SK-N-SH treated with all-trans-retinoic acid at 6 μM for 48 hours (cell line): ENCODE results near the gene DBI.

Experiments used
- ATAC-seq: fragments of 200-7000 bp; cut with Tn5 transposase; 3 replicates; pipeline ENCODE4 v1.9.1; 2020; ENCODE audit warnings: mild to moderate bottlenecking, moderate library complexity
- ARNTL ChIP-seq: fragments of 450-650 bp; formaldehyde crosslinking; IDR thresholded peaks from 2 replicates; pipeline ENCODE4 v1.5.0; 2020; ENCODE audit warnings: low read depth, mild to moderate bottlenecking, moderate library complexity, borderline replicate concordance
- BACH2 ChIP-seq: fragments of 250-450 bp; sonication (Bioruptor Pico); IDR thresholded peaks from 2 replicates; pipeline ENCODE4 v1.9.0; 2021; ENCODE audit warnings: mild to moderate bottlenecking, borderline replicate concordance
- CREB5 ChIP-seq: fragments of 250-450 bp; sonication (Bioruptor Pico); IDR thresholded peaks from 2 replicates; pipeline ENCODE4 v1.5.1; 2020; ENCODE audit warnings: low read depth, mild to moderate bottlenecking, moderate library complexity
- CSDC2 ChIP-seq: fragments of 250-450 bp; sonication (Bioruptor Pico); IDR thresholded peaks from 2 replicates; pipeline ENCODE4 v1.5.0; 2020; ENCODE audit warnings: mild to moderate bottlenecking, moderate library complexity
- CSRNP3 ChIP-seq: fragments of 250-450 bp; sonication (Bioruptor Pico); IDR thresholded peaks from 2 replicates; pipeline ENCODE4 v1.5.1; 2021; ENCODE audit warnings: mild to moderate bottlenecking, moderate library complexity
- ESRRG ChIP-seq: fragments of 250-450 bp; sonication (Bioruptor Pico); IDR thresholded peaks from 2 replicates; pipeline ENCODE4 v1.6.1; 2021; ENCODE audit warnings: mild to moderate bottlenecking
- GLIS3 ChIP-seq: fragments of 250-450 bp; sonication (Bioruptor Pico); IDR thresholded peaks from 2 replicates; pipeline ENCODE4 v1.5.0; 2020; ENCODE audit warnings: mild to moderate bottlenecking, moderate library complexity
- ISL1 ChIP-seq: fragments of 250-450 bp; sonication (Bioruptor Pico); IDR thresholded peaks from 2 replicates; pipeline ENCODE4 v2.1.2; 2022; ENCODE audit warnings: mild to moderate bottlenecking, moderate library complexity
- OSR1 ChIP-seq: fragments of 250-450 bp; sonication (Bioruptor Pico); IDR thresholded peaks from 2 replicates; pipeline ENCODE4 v1.8.0; 2022; ENCODE audit warnings: moderate library complexity, mild to moderate bottlenecking, inconsistent platforms
- PATZ1 ChIP-seq: fragments of 250-450 bp; sonication (Bioruptor Pico); IDR thresholded peaks from 2 replicates; pipeline ENCODE4 v1.8.0; 2020; ENCODE audit warnings: mild to moderate bottlenecking, moderate library complexity, borderline replicate concordance
- PPARA ChIP-seq: fragments of 250-450 bp; sonication (Bioruptor Pico); IDR thresholded peaks from 2 replicates; pipeline ENCODE4 v1.5.0; 2020; ENCODE audit warnings: mild to moderate bottlenecking, borderline replicate concordance
- SNAI2 ChIP-seq: fragments of 250-450 bp; sonication (Bioruptor Pico); IDR thresholded peaks from 2 replicates; pipeline ENCODE4 v1.5.0; 2020; ENCODE audit warnings: mild to moderate bottlenecking, moderate library complexity
- TCF4 ChIP-seq: fragments of 250-450 bp; sonication (Bioruptor Pico); IDR thresholded peaks from 2 replicates; pipeline ENCODE4 v1.8.0; 2021; ENCODE audit warnings: mild to moderate bottlenecking, moderate library complexity, borderline replicate concordance
- TOX ChIP-seq: fragments of 250-450 bp; sonication (Bioruptor Pico); IDR thresholded peaks from 2 replicates; pipeline ENCODE4 v1.8.0; 2021; ENCODE audit warnings: mild to moderate bottlenecking, moderate library complexity, borderline replicate concordance
- TSHZ2 ChIP-seq: fragments of 250-450 bp; sonication (Bioruptor Pico); IDR thresholded peaks from 2 replicates; pipeline ENCODE4 v1.5.0; 2020; ENCODE audit warnings: mild to moderate bottlenecking, moderate library complexity
- ZC3H10 ChIP-seq: fragments of 250-450 bp; sonication (Bioruptor Pico); IDR thresholded peaks from 2 replicates; pipeline ENCODE4 v1.5.1; 2021; ENCODE audit warnings: mild to moderate bottlenecking, moderate library complexity
- ZFP3 ChIP-seq: fragments of 250-450 bp; sonication (Bioruptor Pico); IDR thresholded peaks from 2 replicates; pipeline ENCODE4 v1.5.0; 2020; ENCODE audit warnings: mild to moderate bottlenecking, moderate library complexity
- ZFP30 ChIP-seq: fragments of 450-650 bp; formaldehyde crosslinking; IDR thresholded peaks from 2 replicates; pipeline ENCODE4 v1.5.0; 2022; ENCODE audit warnings: mild to moderate bottlenecking, moderate library complexity
- ZNF565 ChIP-seq: fragments of 450-650 bp; formaldehyde crosslinking; conservative IDR thresholded peaks from 2 replicates; pipeline ENCODE4 v1.5.0; 2020; ENCODE audit warnings: low read depth, mild to moderate bottlenecking, moderate library complexity
- ZNF70 ChIP-seq: fragments of 450-650 bp; formaldehyde crosslinking; IDR thresholded peaks from 2 replicates; pipeline ENCODE4 v1.5.0; 2020; ENCODE audit warnings: mild to moderate bottlenecking, moderate library complexity
- ZNF8 ChIP-seq: fragments of 450-650 bp; formaldehyde crosslinking; IDR thresholded peaks from 2 replicates; pipeline ENCODE4 v1.5.0; 2020; ENCODE audit warnings: mild to moderate bottlenecking, moderate library complexity

Gene DBI

GRCh38 chr2:119333833-119334232 is 32.9 kb upstream of the DBI start:
- no peak for TF ChIP-seq ZNF70
- no peak for TF ChIP-seq BACH2 (CRISPR knock-in tag)
- TF ChIP-seq ZFP3 (CRISPR knock-in tag) = no peak
- no peak for TF ChIP-seq SNAI2
- TF ChIP-seq OSR1 (CRISPR knock-in tag) = no peak
- no peak for TF ChIP-seq CREB5
- TF ChIP-seq ZFP30 (CRISPR knock-in tag) = no peak
- no peak for ATAC-seq

GRCh38 chr2:119337749-119338148 is 29.0 kb upstream of the DBI start:
- no peak for ATAC-seq
- TF ChIP-seq CSRNP3 (CRISPR knock-in tag) (no peak), PPARA (CRISPR knock-in tag) (no peak), PATZ1 (CRISPR knock-in tag) (no peak), ESRRG (CRISPR knock-in tag) (no peak), TCF4 (CRISPR knock-in tag) (no peak), CSDC2 (CRISPR knock-in tag) (no peak), ZC3H10 (CRISPR knock-in tag) (no peak), GLIS3 (CRISPR knock-in tag) (no peak), TSHZ2 (CRISPR knock-in tag) (no peak), ZFP30 (CRISPR knock-in tag) (no peak), ZNF565 (CRISPR knock-in tag) (no peak)

GRCh38 chr2:119338272-119338671 is 28.5 kb upstream of the DBI start:
- no peak for ATAC-seq
- TF ChIP-seq SNAI2 = no peak
- TF ChIP-seq TSHZ2 (CRISPR knock-in tag) = no peak
- no peak for TF ChIP-seq ARNTL (CRISPR knock-in tag)
- no peak for TF ChIP-seq ISL1 (CRISPR knock-in tag)
- TF ChIP-seq TOX (CRISPR knock-in tag) = no peak
- TF ChIP-seq BACH2 (CRISPR knock-in tag) = no peak
- TF ChIP-seq ZNF8 = no peak
- TF ChIP-seq TCF4 (CRISPR knock-in tag) = no peak
